ENCODE results near the gene TUBGCP2.
A peak's percentile ranks its signal among the peaks of the same experiment; 100 is the strongest.
"Not testable (repeated sequence)": the region's sequence is repeated elsewhere in the genome, so short reads cannot be mapped to it uniquely, and the experiment has no call there.

TUBGCP2 gene

GRCh38 chr10:133247681-133248333, 60.9 kb downstream of the TUBGCP2 start:
- no peak for DNase-seq (ENCODE audit: low spot score)

GRCh38 chr10:133246236-133246626, 62.4 kb downstream of the TUBGCP2 start:
- DNase-seq (ENCODE audit: low spot score), result no peak

GRCh38 chr10:133245439-133246235, 63.0 kb downstream of the TUBGCP2 start:
- peak; percentile 83 for DNase-seq (ENCODE audit: low spot score)

GRCh38 chr10:133243593-133243992, 65.1 kb downstream of the TUBGCP2 start:
- no peak for DNase-seq (ENCODE audit: low spot score)

- DNase-seq (ENCODE audit: low spot score), result no peak
Observed at GRCh38 chr10:133242611-133243356, 65.9 kb downstream of the TUBGCP2 start.

- DNase-seq (ENCODE audit: low spot score), result no peak
Observed at GRCh38 chr10:133241501-133242205, 67.0 kb downstream of the TUBGCP2 start.

- no peak for DNase-seq (ENCODE audit: low spot score)
Observed at GRCh38 chr10:133239990-133240389, 68.7 kb downstream of the TUBGCP2 start.

- no peak for DNase-seq (ENCODE audit: low spot score)
Observed at GRCh38 chr10:133238466-133238804, 70.2 kb downstream of the TUBGCP2 start.

GRCh38 chr10:133237588-133238465, 70.8 kb downstream of the TUBGCP2 start, which contains the start of gene VENTX:
Gene VENTX (plus strand): TSS chr10:133237855. CDS start chr10:133237915, 60 bp downstream.
- DNase-seq (ENCODE audit: low spot score), result no peak

GRCh38 chr10:133237241-133237587, 71.5 kb downstream of the TUBGCP2 start:
- DNase-seq (ENCODE audit: low spot score), result no peak

GRCh38 chr10:133236401-133237240, 72.1 kb downstream of the TUBGCP2 start:
- no peak for DNase-seq (ENCODE audit: low spot score)

GRCh38 chr10:133235932-133236331, 72.7 kb downstream of the TUBGCP2 start:
- DNase-seq (ENCODE audit: low spot score), result no peak

- no peak for DNase-seq (ENCODE audit: low spot score)
Observed at GRCh38 chr10:133235265-133235855, 73.3 kb downstream of the TUBGCP2 start.

- DNase-seq (ENCODE audit: low spot score), result not testable (repeated sequence)
Observed at GRCh38 chr10:133234796-133235195, 73.9 kb downstream of the TUBGCP2 start.

GRCh38 chr10:133231946-133232574, 76.6 kb downstream of the TUBGCP2 start:
- no peak for DNase-seq (ENCODE audit: low spot score)

GRCh38 chr10:133231244-133231945, 77.3 kb downstream of the TUBGCP2 start:
- DNase-seq (ENCODE audit: low spot score), result no peak

- no peak for DNase-seq (ENCODE audit: low spot score)
Observed at GRCh38 chr10:133230387-133231195, 78.1 kb downstream of the TUBGCP2 start.

- no peak for DNase-seq (ENCODE audit: low spot score)
Observed at GRCh38 chr10:133230044-133230361, 78.7 kb downstream of the TUBGCP2 start, which contains the start of gene UTF1. Gene UTF1 (plus strand): TSS chr10:133230217. CDS start chr10:133230289, 72 bp downstream.

Data from HuH-7 (cell line).